HG03342 (cell line): ENCODE results near the gene CCDC171.

Source experiments
- ATAC-seq: cut with Tn5 transposase; IDR thresholded peaks from one replicate; pipeline ENCODE4 v1.9.1; 2021; ENCODE audit warnings: mild to moderate bottlenecking, moderate library complexity; ENCODE audit not compliant: unreplicated experiment

The CCDC171 gene

DNA sequence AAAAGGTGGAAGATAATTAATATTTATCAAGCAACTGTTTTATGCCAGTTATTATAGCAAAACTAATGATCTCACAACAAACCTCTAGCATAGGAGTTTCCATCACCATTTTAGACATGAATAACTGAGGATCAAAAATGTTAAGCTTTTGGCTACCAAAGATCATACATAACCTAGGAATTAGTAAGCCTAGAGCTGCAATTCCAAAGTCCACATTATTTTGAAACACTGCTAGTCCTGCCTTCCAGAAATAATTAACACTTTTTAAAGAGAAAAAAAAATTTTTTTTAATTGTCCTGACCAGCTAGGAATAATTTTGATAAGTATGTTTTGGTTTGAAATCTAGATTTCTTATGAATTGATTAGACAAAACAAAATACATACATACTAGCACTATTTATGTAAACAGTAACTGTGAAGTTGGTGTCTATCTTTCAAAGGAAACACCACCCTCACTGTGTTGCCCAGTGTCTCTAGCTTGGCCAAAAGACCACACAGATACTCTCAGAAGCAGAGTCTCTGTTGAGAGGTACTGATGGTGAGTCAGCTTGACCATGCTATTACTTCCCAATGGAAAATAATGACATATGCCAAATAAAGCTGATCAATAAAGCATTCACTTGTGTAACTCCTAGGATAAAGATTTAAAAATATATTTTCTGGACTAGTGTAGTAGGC, 422.4 kb downstream of the CCDC171 start:
- no peak for ATAC-seq

DNA sequence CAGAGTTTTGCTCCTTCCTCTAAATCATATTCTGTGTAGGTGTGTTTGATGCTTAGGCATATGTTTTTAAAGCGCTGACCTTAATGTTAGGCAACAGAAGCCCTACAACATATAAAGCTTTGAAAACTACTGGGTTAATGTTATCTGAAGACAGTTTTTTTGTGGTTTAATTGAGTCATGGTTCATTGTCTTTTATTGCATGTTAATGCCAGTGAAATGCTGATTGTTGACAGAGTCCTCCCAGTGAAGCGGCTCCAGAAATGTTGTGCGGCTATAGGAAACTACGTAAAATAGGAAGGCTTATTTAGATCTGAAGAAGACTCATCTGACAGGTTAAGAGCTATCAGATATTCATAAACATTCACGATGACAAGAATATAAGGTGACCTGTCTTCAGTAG, 424.6 kb downstream of the CCDC171 start:
- ATAC-seq, result no peak

DNA sequence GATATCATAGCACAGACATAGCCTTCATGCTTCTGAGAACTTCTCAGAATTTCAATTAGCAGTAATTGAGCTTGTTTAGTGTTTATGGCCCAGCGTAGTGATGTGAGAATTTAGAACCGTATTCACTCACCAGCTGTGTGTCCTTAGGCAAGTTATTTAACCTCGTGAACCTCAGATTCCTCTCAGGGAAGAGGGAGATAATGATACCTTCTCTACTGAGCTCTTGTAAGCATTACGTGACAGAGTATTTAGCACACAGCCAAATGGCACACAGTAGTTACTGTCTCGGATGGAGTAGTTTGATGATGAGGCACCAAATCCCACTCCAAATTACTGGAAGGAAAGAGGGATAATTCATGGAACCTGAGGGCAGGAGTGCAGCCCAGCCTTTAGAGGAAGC, 429.3 kb downstream of the CCDC171 start:
- ATAC-seq, result no peak

DNA sequence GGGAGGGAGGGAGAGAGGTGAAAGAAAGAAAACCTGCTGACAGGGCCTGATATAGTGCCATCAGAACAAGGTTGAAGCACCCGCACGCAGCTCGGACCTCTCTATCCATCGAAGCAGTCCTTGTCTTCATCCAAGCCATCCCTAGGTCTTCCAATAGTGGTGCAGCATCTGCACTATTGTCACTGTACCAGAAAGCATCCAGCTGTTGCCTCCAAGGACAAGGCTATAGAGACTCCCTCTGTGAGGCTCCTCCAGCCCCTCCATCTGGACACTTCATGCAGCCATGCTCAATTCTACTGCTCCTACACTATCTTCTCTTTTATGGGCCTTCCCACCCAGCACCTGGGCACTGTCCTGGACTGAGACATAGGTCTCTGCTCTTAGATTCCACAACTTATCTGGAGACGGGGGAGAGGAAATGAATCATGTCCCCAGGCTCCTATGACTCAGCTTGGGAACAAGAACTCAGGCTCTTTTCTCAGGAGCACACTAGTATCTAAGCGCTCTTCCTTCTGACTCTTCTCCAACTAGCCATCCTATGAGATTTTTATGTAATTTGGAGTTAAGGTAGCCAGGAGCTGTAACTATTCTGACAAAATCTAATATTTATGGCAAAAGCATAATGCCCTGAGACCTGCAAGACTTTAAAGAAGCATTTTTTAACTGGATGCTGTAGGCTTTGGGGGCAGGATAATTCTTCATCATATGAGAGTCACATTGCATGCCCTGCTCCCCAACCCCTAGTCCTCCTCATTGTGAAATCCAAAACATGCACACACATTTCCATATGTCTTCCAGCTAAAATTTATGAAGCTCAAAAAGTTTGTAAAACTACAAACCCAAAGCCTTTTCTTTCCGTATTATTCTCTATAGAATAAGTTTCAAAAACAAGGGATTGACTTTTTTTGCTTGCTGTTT, 446.8 kb downstream of the CCDC171 start:
- ATAC-seq, result no peak

DNA sequence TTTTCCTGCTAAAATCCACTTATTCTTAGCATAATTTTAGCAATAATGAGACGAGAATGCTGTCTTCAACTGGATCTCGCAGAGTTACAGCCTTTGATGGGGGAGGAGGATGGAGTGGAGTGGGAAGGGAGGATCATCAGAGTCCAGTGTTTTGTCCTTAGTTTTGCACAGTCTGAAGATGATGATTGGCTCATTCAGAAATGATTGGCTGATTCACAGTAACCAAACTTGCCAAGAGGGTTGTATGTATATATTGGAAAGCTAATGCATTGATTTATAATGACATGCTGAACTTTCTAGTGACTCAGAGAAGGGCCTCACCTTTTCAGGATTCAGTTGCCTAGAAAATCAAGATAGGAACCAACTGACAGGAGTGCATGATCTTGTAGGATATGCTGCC, 448.0 kb downstream of the CCDC171 start:
- ATAC-seq, result no peak

DNA sequence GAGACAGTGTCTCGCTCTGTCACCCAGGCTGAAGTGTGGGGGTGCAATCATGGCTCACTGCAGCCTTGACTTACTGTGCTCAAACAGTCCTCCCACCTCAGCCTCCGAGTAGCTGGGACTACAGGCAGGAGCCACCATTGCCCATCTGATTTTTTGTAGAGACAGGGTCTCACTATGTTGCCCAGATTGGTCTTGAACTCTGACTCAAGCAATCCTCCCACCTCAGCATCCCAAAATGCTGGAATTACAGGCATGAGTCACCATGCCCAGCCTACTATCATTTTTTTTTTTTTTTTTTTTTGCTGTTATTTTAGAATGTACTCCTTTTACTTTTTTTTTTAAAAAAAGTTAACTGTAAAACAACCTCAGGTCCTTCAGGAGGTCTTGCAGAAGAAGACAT, 449.0 kb downstream of the CCDC171 start:
- no peak for ATAC-seq

DNA sequence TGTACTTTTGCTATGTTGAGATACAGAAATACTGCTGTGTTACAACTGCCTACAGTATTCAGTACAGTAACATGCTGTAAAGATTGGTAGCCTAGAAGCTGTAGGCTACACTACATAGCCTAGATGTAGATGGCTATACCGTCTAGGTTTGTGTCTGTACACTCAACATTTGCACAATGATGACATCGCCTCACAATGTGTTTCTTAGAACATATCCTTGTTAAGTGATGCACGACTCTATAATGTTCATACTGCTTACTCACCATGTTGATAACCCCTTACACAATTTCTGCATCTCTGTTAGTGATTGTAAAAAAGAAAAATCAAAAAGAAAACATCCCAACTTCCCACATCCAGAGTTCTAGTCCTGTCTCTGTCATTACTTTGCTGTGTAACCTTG, 450.0 kb downstream of the CCDC171 start:
- no peak for ATAC-seq

DNA sequence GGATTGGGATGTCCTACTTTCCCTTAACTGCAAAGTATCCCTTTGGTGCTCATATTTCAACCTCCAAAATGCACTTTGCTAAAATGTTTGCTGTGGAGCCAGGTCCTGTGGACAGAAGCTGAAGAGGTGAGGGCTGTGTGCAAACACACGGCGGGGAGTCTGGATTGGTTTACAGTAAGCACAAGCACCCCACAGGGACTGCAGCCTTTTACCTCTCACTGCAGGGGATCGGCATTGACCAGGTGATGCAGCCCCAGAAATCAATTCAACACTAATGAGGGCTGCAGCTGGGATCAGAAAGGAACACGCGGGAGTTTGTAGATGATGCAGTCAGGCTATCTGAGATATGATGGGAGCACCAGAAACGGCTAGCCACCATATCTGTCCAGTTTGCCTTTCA, 450.9 kb downstream of the CCDC171 start:
- no peak for ATAC-seq

DNA sequence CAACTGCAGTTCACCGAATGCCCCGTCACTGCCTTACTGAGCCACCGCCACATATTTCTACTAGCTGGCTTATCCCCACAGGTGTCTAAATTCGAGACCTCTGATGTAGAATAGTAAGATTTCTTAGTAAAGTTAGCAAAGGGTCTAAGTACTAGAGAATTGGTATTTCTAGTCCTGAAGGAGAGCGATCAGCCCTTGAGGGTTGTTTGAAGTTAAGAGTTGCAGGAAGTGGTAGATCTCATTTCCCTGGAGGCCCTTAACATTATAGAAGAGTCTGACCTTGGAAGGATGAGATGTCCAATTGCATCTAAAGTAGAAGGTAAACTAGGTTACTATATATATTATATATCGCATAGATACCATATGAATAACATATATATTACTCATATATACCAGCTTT, 451.8 kb downstream of the CCDC171 start:
- ATAC-seq, result no peak

DNA sequence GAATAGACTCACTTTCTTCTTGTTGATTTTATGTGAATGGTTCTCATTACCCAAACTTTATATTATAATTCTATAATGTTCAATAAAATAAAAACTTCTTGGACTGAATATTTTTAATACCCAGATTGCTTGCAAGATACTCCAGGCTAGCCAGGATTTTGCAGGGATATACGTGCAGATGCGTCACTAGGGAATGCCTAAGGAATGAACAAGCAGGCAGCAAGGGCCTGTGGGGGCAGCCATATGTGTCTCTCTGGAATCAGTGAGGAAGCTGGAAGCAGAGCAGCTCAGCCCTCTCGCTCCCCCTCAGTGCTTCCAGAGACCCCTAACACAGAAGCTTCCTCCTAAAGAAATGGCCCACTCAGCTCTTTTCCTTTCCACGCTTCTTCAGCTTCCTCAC, 457.4 kb downstream of the CCDC171 start:
- no peak for ATAC-seq

DNA sequence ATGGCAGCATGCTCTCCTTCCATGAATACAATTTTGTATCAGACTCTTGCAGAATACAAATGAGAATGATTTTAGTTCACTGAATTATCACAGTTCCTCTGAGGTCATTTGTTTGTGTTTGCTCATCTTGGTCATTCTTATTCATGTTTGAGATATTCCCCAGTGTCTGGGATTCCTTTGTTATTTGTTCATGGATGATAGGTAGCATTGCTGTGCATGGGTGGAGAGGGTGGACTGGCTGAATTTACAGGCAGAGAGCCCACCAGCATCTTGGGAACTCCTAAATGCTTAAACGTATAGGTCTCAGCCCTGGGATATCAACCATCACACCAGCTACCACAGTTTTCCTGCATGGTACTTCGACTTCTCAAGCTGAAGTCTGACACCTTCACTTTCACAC, 459.8 kb downstream of the CCDC171 start:
- no peak for ATAC-seq

DNA sequence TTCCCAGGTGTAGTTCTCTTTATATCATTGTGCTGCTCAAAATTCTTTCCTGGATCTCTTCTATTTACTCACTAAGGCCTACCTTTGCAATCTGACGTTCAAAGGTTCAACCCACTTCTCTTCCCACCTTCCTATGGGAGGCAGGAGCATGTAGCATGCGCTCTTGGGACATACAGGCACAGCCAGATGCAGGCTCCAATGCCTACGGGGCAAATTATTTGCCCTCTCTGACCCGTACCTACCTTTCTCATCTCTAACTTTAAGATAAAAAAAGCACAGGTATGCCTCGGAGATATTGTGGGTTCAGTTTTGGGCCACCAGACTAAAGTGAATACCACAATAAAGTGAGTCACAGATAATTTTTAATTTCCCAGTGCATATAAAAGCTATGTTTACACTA, 460.5 kb downstream of the CCDC171 start:
- ATAC-seq, result no peak

DNA sequence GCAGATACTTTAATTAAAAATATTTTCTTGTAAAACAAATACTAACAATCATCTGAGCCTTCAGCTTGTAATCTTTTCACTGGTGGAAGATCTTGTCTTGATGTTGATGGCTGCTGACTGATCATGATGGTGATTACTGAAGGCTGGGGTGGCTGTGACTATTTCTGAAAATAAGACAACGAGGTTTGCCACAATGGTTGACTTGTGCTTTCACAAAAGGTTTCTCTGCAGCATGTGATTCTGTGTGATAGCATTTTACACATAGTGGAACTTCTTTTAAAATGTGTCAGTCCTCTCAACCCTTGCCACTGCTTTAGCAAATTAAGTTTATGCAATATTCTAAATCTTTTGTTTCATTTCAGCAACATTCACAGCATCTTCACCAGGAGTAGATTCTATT, 461.0 kb downstream of the CCDC171 start:
- ATAC-seq, result no peak

DNA sequence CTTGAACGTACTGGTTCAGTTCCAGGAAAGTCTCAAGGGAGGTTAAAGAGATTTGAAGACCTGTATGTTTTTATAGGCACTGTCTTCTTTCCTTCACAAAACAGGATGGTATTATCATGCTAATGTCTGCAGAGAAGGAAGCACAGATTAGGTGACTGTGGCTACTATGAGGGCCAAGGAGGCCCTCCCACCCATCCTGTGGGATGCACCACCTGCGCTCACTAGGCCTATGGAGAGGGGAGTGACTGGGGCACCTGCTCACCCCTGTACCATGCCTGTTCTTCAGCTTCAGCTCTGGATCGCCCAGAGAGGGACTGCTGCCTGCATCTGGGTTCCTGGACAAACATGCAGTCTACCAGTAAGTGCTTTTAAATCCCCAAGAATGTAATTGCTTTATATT, 469.4 kb downstream of the CCDC171 start:
- no peak for ATAC-seq

DNA sequence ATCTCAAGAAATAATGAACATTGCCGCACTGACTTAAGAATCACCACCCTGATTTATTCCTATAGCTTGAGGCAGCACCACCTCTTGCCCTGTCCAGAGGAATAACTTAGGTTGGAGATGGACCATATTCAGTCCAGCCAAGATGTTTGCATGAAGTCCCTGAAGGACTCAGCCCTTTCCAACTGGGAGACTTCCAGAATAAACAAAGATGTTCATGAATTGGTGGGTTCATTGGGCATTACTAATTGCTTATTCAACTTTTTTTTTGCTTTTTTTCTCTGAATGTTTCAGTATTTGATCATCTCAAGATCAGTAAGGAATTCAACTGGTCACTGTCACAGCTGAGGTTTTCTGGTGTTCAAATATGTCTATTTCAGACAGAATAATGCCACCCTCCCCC, 470.6 kb downstream of the CCDC171 start:
- no peak for ATAC-seq
